NAMALWA (cell line): ENCODE measurements around the gene TLNRD1.
"Not testable (repeated sequence)": the region's sequence is repeated elsewhere in the genome, so short reads cannot be mapped to it uniquely, and the experiment has no call there.

Experiments used
- DNase-seq: peaks from one replicate; pipeline ENCODE4 v3.0.0-alpha.2; 2015; ENCODE audit warnings: low spot score

Gene TLNRD1

DNA sequence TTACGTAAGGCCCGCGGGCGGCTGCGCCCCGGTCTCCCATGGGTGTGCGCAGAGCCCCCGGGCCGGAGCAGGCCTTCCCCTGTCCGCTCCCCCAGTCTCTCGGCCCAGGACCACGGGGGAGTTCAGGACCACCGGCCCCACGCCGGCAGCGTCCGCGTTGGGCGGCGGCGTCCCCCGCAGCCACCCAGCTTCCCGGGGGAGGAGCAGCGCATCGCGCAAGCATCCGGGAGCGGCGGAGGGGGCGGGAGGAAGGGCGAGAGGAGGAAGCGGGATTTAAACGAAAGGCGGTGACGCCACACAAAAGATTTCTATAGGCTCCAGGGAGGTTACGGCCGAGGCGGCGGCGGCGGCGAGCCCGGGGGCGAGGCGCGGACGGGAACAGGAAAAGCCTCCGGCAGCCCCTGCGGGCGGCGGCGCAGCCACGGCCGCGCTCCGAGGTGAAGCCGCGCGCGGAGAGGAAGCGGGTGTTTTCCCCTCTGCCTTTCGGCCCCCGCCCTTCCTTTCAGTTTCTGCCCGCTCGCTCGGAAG lies at the start of gene TLNRD1:
Gene TLNRD1, plus strand, starts transcription at position 300 of the 528 bp plus-strand sequence. CDS start 1,349 bp downstream, outside the sequence.
- peak; percentile 81 for DNase-seq

DNA sequence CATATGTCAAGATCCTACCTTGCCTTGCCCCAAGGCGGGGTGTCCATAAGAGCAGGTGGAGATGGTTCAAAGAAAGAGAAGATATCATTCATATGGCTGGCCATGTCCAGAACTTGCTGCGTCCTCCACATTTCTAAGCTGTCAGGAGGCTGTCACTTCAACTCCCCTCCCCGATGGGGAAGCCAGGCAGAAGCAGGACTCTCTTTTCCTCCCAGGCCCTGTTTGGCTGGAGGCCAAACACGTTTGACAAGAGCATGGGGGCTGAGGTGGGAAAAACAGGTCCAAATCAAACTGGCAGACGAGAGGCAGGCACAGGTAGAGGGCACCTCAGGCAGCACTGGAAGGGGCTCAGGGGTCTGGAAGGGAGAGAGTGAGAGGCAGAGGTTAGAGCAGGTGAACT lies 48.8 kb upstream of the TLNRD1 start:
- DNase-seq: no peak

DNA sequence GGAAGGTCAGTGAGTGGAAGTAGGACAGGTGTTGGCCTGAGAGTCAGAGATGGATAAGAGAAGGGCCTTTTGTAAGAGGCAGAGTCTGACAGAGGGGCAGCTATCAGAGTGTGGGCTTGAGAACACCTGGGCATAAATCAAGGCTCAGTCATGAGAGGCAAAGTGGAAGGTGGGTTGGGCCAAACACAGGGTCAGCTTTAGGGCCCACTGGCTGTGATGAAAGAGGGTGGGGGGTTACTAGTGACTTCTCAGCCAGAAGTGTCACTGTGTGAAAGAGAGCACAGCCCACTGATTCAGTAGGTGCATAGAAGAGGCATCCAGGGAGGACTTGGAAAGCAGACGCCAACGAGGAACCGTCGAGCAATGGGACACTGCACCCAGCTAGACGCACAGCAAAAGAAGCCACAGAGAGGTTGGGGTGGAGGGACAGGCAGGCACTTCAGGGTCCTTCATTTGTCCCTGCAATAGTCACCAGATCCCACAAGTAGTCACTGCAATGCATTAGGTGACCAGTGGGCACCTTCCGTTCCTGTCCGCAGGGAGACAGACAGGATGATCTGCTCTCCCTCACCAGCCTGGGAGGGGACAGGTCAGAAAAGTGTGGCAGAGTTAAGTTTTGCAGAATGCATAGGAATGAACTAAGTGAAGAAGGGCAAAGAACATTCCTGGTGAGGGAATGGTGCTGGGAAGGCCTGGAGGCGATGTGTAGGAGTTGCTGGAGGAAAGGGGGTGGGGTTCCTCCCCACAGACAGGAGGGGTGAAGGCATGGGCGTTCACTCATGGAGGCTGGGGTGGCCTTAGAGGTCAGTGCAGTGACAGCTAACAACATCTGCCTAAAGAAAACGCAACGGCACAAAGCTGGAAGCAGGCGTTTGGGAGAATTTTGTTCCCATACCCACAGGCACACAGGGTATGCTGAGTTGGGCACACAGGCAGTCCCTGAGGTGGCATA lies 47.4 kb upstream of the TLNRD1 start:
- no peak for DNase-seq

DNA sequence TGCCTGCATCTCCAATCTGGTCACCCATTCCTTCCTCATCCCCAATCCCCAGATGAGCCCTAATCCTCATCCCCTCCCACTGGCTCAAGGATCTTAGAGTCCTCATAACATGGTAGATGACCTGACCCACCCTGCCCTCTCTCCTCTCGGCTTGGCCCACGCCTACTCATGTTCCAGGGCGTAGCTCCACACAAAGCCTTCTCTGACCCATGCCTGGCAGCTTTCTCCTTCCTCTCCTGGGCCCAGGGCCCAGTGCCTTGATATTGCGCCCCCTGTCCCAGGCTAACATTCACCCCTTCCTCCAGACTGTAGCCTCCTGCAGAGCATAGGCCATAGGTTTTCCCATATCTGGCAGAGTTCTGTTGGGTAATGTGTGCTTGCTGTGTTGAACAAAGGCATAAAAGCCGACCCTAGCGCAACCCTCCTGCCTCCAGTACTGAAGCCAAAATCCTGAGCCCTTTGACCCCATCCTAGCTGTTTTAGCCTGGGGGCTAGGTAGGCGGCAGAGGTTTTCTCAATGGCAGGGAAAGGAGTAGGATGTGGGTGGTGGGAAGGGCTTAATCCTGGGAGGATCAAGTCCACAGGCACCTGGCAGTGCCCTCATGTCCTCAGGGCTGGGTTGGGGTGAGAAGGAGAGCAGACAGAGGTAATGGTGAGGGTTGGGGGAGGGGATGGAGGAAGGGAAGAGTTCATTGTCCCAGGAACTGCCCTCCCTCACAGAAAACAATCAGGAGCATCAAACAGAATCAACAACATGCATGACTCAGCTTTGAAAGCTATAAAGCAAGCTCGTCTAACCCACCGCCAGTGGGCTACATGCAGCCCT lies 46.6 kb upstream of the TLNRD1 start:
- no peak for DNase-seq

DNA sequence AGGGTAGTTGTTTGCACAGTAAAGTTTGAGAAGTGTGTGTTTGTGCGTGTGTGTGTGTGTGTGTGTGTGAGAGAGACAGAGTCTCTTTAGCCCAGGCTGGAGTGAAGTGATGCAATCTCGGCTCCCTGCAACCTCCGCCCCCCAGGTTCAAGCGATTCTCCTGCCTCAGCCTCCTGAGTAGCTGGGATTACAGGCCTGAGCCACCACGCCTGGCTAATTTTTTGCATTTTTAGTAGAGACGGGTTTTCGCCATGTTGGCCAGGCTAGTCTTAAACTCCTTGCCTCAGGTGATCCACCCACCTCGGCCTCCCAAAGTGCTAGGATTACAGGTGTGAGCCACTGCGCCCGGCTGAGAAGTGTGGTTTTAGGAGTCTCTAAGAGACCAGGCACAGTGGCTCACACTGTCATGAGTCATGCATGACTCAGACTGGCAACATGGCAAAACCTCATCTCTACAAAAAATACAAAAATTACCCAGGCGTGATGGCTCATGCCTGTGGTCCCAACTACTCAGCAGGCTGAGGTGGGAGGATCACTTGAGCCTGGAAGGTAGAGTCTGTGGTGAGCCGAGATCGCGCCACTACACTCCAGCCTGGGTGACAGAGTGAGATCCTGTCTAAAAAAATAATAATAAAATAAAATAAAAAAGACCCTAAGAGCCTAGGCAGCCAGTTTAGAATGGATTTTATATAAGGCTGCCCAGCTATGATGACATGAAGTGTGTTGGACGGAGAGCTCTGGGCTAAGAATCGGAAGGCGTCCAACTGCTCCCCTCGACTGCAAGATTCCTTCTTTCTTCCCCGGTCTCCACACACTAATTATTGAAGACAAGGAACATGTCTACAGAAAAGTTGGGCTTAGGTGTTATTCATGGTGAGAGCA lies 44.9 kb upstream of the TLNRD1 start:
- not testable (repeated sequence) for DNase-seq

DNA sequence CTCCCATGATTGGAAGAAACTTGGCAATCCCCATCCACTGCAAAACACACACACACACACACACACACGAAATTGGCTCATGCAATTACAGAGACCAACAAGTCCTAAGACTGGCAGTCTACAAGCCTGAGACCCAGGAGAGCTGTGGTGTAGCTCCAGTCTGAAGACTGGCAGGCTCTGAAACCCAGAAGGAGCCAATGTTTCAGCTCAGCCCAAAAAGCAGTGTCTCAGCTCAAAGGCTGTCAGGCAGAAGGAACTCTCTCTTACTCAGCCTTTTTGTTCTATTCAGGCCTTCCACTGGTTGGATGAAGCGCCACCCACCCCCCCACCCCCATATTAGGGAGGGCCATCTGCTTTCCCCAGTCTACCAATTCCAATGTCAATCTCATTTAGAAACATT lies 43.2 kb upstream of the TLNRD1 start:
- no peak for DNase-seq

DNA sequence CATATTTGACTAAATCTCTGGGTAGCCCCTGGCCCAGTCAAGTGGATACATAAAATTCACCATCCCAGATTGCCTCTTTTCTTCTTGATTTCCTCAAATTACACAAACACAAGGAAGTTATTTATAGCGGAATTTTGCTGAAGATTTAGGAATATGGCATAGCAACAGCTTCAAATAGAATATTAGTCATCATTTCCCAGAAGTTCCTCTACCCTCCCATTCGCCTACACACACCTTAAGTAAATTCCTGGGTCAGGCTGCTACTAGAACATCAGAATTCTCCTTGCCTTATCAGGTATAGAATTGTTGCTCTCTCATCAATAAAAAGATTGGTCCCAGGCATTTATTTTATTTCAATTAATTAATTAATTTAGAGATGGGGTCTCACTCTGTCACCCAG lies 42.7 kb upstream of the TLNRD1 start:
- no peak for DNase-seq

DNA sequence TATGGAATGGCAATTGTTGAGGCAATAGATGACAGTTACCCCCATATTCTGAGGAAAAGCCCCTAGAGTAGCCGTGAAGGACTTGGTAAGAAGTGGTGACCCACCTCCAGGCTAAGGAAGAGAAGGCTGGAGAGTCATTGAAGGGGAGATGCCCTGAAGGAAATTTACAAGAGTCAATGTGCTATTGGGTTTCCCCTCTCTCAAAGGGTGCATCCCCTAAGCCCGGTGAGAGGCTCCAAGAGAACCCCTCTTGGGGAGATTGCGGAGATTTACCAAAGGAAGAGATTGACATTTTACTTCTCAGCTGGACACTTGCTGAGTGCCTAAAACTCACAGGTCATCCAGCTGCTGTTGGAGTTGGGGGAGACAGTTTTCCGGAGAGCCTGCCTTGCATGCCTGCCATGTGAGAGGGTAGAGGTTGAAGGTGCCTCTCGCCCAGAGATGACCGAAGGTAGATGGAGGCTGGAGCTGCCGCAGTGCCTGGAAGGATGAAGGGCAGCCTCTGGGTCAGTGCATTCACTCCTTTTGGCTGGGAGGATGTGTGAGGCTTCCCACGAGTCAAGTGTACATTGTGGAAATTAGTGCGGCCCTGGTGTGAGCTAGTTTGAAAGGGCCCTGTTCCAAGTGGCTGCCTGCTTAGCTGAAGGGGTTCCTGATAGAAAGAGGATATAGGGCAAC lies 41.8 kb upstream of the TLNRD1 start:
- DNase-seq: no peak

DNA sequence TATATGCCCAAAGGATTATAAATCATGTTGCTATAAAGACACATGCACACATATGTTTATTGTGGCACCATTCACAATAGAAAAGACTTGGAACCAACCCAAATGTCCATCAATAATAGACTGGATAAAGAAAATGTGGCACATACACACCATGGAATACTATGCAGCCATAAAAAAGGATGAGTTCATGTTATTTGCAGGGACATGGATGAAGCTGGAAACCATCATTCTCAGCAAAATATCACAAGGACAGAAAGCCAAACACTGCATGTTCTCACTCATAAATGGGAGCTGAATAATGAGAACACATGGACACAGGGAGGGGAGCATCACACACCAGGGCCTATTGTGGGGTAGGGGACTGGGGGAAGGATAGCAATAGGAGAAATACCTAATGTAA lies 35.3 kb upstream of the TLNRD1 start:
- not testable (repeated sequence) for DNase-seq

DNA sequence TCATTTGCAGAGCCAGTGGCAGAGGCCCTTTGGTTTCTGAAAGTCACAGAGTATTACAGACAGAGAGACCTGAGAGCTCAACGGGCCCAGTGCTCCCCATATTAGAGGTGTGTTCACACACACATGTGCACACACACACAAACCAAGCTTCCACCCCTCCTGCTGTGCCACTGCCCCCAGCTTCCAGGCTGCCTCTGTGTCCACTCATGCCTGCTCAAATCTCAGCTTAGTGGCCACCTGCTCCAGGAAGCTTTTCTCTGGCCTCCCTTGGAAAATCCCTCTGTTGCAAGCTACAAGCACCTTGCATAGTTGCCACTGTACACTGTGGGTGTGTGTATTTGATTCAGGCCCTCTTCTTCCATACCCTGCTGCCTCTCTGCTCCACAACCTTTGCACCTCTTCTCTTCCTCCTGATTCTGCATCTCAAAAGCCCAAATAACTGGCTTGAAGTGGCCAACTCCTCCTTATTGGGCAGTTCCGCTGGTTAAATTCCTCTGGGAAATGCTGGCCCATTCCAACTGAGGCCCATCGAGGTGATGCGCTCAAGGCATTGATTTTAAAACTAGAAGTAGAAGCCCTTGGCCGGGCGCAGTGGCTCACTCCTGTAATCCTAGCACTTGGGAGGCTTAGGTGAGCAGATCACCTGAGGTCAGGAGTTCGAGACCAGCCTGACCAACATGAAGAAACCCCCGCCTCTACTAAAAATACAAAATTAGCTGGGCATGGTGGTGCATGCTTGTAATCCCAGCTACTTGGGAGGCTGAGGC lies 34.1 kb upstream of the TLNRD1 start:
- no peak for DNase-seq

DNA sequence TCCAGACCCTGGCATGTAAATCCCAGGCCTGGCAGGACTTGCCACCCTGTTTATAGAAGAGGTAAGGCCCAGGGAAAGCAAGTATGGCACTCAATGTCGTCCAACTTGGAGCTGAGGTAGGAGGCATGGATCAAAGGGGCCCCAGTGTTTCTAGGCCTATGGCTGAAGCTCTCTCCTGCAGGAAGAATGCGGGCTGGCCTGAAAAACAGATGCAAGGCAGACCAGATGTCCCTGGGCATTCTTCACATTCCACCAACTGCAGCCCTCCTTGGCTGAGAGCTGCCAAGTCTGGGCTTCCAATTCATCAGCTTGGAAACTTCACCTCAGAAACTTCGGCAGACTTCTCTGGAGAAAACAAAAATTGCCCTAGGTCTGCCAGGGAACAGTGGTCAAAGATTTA lies 33.3 kb upstream of the TLNRD1 start:
- no peak for DNase-seq

DNA sequence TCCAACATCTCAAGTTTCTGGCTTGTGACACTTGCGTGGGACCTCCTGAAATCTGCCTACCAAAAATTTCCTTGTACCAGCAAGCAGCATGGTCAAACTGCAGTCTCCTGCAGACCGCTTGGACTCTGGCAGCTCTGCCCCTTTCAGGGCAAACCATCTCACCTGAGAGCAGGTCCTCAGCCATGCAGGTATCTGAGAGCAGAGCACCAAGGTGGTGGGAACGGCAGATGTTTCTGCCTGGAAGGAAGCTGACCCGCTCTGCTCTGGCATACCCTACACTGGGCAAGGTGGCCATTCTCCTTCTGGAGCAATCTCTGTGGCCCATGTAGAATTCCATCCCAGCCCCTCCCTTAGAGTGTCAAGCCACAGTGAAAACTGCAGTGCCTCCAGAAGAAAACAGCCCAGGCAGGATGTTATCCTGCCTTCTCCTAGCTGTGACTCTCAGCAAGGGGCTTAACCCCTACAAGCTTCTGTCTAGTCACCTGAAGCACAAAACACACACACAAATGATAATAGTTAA lies 32.7 kb upstream of the TLNRD1 start:
- DNase-seq: no peak

DNA sequence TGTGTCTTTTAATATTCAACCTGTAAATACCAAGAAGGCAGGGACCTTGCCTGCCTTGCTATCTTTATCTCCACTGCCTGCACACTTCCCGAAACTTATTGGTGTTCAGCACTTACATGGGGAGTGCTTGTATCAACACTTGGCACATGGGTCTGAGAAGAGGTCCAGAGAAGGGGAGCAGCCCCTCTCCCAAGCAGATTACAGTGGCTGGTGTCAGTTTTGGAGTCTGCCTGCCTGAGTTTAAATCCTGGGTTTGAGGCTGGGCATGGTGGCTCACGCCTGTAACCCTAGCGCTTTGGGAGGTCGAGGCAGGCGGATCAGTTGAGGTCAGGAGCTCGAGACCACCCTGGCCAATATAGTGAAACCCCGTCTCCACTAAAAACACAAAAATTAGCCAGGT lies 31.4 kb upstream of the TLNRD1 start:
- no peak for DNase-seq

DNA sequence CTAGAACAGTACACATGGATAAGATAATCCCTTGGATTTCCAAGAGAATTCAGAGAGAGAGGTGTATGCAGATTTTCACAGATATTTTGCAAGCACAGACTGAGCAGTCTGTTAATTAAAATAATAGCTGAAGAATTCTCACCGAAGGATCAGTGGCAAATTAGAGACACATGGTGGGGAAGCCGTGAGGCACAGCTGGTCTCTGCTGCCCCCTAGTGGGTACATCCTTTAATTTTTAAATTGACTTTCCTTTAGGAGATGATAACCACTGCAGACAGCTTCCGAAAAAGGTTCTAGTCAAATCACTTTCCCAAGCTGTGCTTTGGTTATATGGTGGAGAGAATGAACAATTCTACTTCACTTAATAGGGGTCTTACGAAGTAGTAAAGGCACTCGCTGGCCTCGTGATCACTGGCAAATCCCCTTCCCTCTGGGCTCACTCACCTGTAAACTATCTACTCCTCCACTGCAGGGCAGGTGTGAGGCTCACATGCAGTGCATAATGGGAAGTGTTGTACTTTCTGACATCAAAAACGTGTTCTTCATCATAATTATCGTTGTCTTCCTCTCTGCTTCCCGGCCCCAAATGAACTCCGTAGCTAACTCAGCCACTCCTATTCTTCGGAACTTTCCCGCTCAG lies 30.6 kb upstream of the TLNRD1 start:
- DNase-seq: peak; percentile 74

DNA sequence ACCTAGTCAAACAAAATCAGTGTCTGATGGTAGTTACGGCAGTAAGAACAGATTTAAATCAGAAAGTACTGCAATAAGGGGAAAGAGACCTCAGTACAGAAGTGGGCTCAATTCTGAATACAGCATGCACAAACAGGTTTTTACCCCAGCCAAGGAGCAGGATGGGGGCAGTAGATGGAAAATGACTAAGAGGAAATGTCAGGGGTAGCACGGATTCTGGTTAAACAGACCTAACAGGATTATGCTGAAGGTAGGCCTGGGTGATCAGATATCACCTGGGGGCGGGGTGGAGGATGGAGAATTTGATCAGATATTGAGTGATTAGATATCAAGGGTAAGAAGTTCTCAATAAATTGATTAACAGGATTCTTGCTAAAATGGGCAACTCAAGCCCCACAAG lies 30.1 kb upstream of the TLNRD1 start:
- DNase-seq: no peak

DNA sequence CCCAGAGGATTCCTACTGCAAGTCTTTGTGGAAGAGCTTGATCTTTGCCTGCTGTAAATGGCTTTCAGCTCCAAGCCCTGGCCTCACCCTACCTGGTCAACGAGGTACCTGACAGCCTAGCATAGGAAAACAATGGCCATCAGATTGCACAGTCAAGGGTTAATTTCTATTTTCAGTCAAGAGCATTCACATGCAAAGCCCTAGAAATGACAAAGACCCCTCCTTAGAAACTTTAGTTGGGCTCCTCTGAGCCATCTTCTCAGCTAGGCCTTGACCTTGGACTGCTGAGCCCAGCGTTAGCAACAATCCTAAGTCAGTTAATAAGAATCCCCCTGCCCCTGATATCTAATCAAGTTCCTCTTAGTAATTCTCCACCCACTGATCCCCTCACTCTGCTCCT lies 29.6 kb upstream of the TLNRD1 start:
- no peak for DNase-seq

DNA sequence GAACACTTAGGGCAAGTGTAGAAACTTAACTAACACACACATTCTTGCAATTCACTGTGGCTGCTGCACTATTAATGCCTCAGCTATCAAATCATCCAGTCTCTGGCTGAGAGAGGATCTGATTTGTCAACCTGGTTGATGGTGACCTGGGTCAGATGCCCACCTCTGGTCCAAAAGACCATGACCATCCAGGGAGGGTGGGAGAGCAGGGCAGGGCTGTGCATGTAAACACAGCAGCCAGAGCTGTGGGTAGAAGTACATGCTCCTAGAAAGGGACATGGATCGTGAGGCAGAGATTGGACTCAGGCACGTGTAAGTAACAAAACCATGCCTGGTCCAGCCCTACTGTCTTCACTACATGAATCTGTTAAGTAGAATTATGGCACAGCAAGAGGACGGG lies 28.4 kb upstream of the TLNRD1 start:
- no peak for DNase-seq

DNA sequence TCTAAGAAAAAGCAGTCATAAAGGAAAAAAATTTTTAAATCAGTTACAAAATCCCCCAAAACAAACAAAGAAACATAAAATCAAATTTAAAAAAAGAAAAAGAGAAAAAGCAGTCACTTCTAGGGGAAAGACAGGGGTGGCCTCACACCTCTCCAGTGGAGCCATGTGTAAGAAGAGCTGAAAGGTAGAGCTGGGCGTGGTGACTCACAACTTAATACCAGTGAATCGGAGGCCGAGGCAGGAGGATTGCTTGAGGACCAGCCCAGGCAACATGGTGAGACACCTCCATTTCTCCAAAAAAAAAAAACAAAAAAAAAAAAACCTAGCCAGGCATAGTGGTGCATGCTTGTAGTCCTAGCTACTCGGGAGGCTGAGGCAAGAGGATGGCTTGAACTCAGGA lies 25.8 kb upstream of the TLNRD1 start:
- DNase-seq: no peak

DNA sequence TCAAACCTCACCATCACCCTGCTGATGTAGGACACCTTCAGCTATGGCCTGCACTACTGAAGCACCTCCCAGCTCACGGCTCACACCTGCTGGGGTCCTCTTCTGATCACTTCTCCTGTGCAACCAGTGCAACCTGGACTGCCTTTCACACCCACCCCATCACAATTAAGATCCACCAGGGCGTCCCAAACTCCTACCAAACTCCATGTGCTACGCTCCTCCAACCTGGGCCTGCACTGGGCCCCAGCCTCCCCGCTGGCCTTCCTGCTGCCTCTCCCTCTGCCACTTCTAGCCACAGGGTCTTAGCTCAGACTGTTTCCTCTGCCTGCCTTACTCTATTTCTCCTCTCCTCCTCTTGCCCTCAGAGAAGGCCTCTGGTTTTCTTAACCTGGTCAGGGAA lies 23.9 kb upstream of the TLNRD1 start:
- no peak for DNase-seq

DNA sequence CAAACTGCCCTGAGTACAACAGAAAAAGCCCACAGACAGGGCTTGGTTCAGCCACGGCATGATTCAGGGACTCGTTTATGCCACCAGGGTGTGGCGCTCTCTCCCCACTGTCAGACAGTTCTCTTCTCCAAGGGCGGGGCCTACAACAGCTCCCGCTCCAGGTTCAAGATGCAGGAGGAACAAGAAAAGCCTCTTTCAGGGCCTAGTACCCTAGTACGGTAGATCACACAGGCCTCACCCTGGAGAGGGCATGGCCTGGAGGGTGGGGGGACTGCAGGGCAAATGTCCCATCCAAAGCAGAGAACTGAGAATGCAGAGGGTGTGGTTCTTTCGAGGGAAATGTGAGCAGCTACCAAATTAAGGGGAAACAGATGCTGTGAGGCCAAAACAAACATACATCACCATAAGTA lies 23.1 kb upstream of the TLNRD1 start:
- peak; percentile 47 for DNase-seq
